COLO829 (cell line): ENCODE measurements around the gene CCR5AS.
A peak's percentile ranks its signal among the peaks of the same experiment; 100 is the strongest.
"Not testable (repeated sequence)": the region's sequence is repeated elsewhere in the genome, so short reads cannot be mapped to it uniquely, and the experiment has no call there.

Source experiments
- DNase-seq: peaks from one replicate; pipeline ENCODE4 v3.0.0; 2012; ENCODE audit warnings: low spot score

The CCR5AS gene

DNA sequence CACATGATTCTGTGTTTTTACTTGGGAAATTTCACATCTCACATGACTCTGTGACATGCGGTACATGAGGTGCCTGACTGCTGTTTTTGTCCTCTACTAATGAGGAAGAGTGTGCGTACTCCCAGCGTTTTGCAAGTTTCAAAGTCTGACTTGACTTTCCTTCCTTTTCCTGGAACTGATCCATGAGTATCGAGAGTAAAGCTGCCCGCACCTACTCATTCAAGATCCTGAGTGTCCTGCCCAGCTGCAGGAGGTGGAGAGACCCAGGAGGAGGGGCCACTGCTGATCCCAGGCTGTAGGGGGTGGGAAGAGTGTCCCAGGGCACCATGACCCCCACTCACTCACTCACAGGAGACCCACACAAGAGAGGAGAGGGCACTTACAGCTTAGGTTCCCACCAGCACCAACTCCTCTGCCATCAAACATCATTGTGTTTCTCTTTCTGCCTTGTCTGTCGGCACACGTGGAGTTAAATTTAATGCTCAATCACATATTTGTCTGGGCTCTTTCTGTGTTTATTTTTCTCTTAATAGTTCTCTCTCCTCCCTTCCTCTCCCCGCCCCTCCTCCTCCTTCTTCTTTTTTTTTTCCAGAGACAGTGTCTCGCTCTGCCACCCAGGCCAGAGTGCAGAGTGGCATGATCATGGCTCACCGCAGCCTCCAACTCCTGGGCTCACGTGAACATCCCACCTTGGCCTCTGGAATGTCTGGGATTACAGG lies 1.4 kb downstream of the CCR5AS start:
- no peak for DNase-seq

GRCh38 chr3:46402902-46403301 lies 4.0 kb downstream of the CCR5AS start:
- DNase-seq: not testable (repeated sequence)

DNA sequence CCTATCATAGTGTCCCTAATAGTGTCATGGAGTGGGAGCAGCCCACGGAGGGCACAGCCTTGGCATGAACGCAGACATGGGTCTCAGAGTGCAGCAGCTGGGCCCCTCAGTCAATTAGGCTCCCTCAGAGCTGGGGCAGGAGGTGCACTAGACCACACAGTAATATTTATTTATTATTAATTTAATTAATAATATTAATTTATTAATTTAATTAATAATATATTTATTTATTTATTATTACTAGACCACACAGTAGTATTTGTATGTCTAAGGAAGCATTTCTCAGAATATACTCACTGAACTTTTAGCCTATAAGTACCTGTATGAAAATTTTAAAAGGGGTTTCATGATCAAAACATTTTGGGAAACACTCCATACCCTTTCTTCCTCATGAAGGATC lies 5.3 kb downstream of the CCR5AS start:
- DNase-seq: no peak

DNA sequence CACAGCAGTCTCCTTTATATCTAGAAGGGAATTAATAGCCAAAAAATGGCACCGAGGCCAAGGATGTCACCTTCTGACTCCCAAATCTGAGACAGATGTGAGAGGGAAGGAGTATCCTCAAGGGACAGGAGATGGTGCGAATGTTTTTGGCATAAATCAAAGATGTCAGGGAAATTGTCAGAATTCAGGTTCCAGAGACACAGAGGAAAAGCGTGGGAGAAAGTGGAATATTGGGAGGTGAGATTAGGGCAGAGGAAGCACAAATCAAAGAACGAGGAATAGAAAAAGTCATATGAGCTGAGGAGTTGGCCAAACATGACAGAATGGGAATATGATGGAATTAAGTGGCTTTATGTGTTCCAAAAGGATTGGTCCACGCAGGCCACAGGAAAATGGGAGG lies 6.0 kb downstream of the CCR5AS start:
- DNase-seq: no peak

GRCh38 chr3:46400000-46400734 lies 6.7 kb downstream of the CCR5AS start:
- no peak for DNase-seq

DNA sequence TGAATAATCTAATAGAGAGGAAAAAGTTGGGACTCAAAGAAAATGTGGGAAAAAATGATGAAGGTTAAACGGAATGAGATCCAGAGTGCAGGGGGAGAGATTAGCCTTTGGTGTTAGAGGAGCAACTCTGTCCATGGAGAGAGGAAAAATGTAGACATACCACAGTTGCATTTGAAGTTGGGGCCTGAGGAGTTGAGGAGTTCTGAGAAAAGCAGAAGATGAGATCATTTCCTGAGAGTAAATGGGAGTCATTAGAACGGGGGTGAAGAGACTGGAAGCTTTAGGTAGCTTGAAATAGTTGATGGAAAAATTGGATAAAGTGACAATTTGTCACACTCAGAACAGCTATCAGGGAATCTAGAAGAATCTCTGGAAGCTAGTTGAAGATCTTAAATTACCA lies 7.3 kb downstream of the CCR5AS start:
- DNase-seq: no peak

GRCh38 chr3:46399098-46399497 lies 7.8 kb downstream of the CCR5AS start:
- no peak for DNase-seq

GRCh38 chr3:46398186-46398955 lies 8.5 kb downstream of the CCR5AS start:
- no peak for DNase-seq

GRCh38 chr3:46397111-46397510 lies 9.8 kb downstream of the CCR5AS start:
- no peak for DNase-seq

- DNase-seq: no peak
These were observed 10.9 kb downstream of the CCR5AS start for GRCh38 chr3:46395766-46396530.

GRCh38 chr3:46395210-46395661 lies 11.6 kb downstream of the CCR5AS start:
- no peak for DNase-seq

DNA sequence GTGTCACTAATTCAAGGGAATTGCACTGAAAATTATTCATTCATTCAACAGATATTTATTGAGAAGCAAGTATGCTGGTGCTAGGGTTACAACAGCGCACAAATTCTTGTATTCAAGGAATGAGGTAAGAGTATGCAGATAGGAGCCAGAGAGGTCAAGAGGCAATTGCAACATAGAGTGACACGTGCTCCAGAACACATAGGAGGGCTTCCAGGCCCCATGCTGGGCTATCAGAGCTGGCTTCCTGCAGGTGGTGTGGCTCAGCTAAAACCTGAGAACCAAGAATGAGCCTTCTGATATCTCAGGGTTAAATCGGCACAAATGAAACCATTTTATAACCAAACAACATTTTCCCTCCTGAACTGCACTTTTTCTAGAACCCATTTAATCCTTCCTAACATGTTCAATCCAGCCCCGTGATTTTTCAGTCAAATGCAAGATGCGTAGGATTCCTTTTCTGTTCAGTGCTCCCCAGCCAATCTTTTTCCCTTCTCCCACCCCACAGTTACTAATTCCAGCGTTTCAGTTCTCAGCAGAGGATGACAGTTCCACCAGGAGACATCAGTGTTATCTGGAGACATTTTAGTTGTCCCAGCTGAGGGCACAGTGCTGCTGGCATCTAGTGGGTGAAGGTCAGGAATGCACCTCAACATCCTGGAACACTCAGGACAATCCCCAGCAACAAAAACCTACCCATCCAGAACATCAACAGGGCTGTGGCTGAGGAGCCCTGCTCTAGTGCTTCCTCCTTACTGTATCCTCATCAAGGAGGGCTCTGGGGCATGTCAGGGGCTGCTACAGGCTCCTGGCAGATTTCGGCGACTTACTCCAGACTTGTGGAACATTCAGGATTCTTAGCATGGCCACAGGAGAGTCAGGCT lies 13.1 kb downstream of the CCR5AS start:
- no peak for DNase-seq

DNA sequence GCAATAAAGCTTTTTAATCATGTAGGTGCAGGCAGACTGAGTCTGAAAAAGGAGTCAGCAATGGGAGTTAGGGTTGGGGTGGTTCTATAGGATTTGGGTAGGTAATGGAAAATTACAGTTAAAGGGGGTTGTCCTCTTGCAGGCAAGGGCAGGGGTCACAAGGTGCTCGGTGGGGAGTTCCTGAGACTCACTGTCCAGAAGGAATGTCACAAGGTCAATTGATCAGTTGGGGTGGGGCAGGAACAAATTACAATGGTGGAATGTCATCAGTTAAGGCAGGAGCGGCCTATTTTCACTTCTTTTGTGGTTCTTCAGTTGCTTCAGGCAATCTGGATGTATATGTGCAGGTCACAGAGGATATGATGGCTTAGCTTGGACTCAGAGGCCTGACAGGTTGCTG lies 13.9 kb downstream of the CCR5AS start:
- DNase-seq: no peak

GRCh38 chr3:46391526-46391925 lies 15.3 kb downstream of the CCR5AS start:
- DNase-seq: not testable (repeated sequence)

DNA sequence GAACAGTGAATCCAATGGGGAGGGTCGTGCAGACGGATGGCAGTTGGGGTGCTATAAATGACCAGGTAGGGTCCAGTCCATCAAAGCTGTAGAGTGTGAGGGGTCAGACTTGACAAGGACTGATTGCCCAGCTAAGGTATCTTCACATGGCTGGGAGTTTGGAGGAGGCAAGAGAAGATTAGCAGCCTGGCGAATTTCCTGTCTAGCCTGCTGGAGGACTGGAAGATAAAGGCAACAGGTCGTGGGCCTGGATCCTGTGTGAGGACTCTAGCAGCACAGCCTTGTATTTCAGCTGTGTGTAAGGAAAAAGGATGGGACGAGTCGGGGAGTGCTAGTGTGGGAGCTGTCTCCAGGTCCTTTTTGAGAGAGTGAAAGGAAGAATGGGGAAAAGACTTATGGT lies 17.6 kb downstream of the CCR5AS start:
- DNase-seq: no peak

DNA sequence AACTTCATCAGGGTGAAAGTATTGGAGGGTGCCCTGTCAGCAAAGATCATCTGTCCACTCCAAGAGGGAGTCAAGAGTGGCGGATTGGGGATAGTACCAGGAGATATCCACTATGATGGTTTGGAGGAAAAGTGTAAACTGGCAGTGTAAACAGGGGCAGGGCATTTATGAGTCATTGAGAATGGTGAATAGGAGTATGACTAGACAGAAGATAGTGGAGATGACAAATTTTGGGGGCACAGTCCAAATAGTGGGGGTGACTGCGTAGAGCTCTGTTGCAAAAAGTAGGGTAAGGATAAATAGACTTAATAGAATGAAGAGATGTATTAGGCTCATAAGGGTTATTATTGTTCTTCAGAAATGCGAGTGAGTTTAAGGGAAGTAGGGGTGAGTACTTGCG lies 18.0 kb downstream of the CCR5AS start:
- DNase-seq: not testable (repeated sequence)

- DNase-seq: peak; percentile 40
These were observed 20.7 kb downstream of the CCR5AS start for GRCh38 chr3:46386205-46386604.

DNA sequence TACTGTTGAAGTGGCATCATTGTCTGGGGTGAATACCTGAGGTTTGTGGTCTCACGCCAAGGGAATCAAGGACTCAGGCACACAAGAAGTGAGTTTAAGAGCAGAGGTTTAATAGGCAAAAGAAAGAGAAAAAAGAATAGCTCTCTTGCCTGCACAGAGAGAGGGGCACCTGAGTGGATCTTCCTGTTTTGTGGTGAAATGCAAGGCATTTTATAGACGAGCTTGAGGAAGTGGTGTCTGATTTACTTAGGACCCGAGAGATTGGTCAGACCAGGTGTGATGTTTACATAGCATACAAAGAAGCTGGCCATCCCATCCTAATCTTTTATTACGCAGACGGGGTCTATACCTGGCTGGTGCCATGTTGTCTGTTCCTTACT lies 22.9 kb downstream of the CCR5AS start:
- DNase-seq: no peak

GRCh38 chr3:46383211-46383950 lies 23.5 kb downstream of the CCR5AS start:
- DNase-seq: no peak

- DNase-seq: no peak
These were observed 25.2 kb downstream of the CCR5AS start for GRCh38 chr3:46381625-46382024.
